ENCODE results near the gene UTF1. TPM values are rescaled to one million over a fixed set of nuclear protein-coding genes. Genes with fewer than 3 reads are reported as not detected.

The UTF1 gene
- polyA plus RNA-seq, 3 donors: 0.14 to 0.48 (median 0.24) TPM

GRCh38 chr10:133261726-133262325 is 31.8 kb downstream of the UTF1 start:
- Mint-ChIP-seq H3K9me3 (no peaks in the 10 kb centered on the region), H3K4me3 (peak overlapping the region; percentile 46 to 56), H3K27ac (peak overlapping the region; percentile 68 to 99 (median 96)), H3K27me3 (ENCODE audit: low read depth in 3 of 3) (peaks cover 0 to 6% (median 1%) of the 10 kb centered on the region in 3 donors), H3K36me3 (peaks cover 23 to 37% of the 10 kb centered on the region in 2 donors), H3K4me1 (peaks cover 79% of the 10 kb centered on the region)
- TF ChIP-seq CTCF (IDR thresholded peaks at IDR 0.05): no peak
- H4K20me1 ChIP-seq (ENCODE audit: insufficient read depth, low read length): peaks cover 4% of the 10 kb centered on the region
- H3K4me1 ChIP-seq (ENCODE audit: control insufficient read depth in 1 of 2, insufficient read depth in 2 of 2, low read length in 2 of 2): peaks cover 84 to 92% of the 10 kb centered on the region in 2 donors
- H3K27ac ChIP-seq (ENCODE audit: low read depth in 1 of 2, low read length in 2 of 2): peak overlapping the region; percentile 77 to 91
- peaks cover 15 to 29% of the 10 kb centered on the region in 2 donors for H3K36me3 ChIP-seq (replicated peaks in 1 of 2; ENCODE audit: control insufficient read depth in 1 of 2, insufficient read depth in 2 of 2, low read length in 2 of 2)
- H3K4me3 ChIP-seq (replicated peaks in 1 of 3; ENCODE audit: low read depth in 2 of 3, low read length in 3 of 3): peak overlapping the region; percentile 33 to 79 (median 40)
- under 1% methylated on average over 56 of the region's 79 CpGs for WGBS (ENCODE audit: insufficient coverage)
- intact Hi-C loops (cut with micrococcal nuclease): loop anchor here in 1 of 2 donors (5.0 kb wide), 1 partner anchor 45 kb away; the partner anchor contains the start of genes TUBGCP2 and ZNF511
- peak; percentile 81 to 89 (median 89) for DNase-seq
- no peaks in the 10 kb centered on the region for H3K9me3 ChIP-seq (replicated peaks in 1 of 2; ENCODE audit: control insufficient read depth in 1 of 2, insufficient read depth in 1 of 2, low read length in 2 of 2)
- H3K4me2 ChIP-seq (replicated peaks; ENCODE audit: extremely low read depth, low read length, poor library complexity, severe bottlenecking): peak overlapping the region; percentile 79
- H3K9ac ChIP-seq (ENCODE audit: insufficient read depth, low read length, poor library complexity, severe bottlenecking): peak overlapping the region; percentile 82
- peak overlapping the region; percentile 57 for H2AFZ ChIP-seq (ENCODE audit: insufficient read depth, low read depth, low read length, poor library complexity, severe bottlenecking)
- H3K79me2 ChIP-seq (ENCODE audit: insufficient read depth, low read length): no peaks in the 10 kb centered on the region
- no peaks in the 10 kb centered on the region for H3K27me3 ChIP-seq (ENCODE audit: control insufficient read depth in 2 of 2, insufficient read depth in 2 of 2, low read length in 2 of 2)

- H3K79me2 ChIP-seq (ENCODE audit: insufficient read depth, low read length): no peaks in the 10 kb centered on the region
- intact Hi-C loops (cut with micrococcal nuclease): loop anchor here in 1 of 2 donors (5.0 kb wide), 1 partner anchor 45 kb away; the partner anchor contains the start of genes TUBGCP2 and ZNF511
- 95% methylated on average over 14 of the region's 14 CpGs for WGBS (ENCODE audit: insufficient coverage)
- no peak overlapping the region for H2AFZ ChIP-seq (ENCODE audit: insufficient read depth, low read depth, low read length, poor library complexity, severe bottlenecking)
- peaks cover 12% of the 10 kb centered on the region for H4K20me1 ChIP-seq (ENCODE audit: insufficient read depth, low read length)
- no peaks in the 10 kb centered on the region for H3K27me3 ChIP-seq (ENCODE audit: control insufficient read depth in 2 of 2, insufficient read depth in 2 of 2, low read length in 2 of 2)
- H3K9me3 ChIP-seq (replicated peaks in 1 of 2; ENCODE audit: control insufficient read depth in 1 of 2, insufficient read depth in 1 of 2, low read length in 2 of 2): no peaks in the 10 kb centered on the region
- H3K27ac ChIP-seq (ENCODE audit: low read depth in 1 of 2, low read length in 2 of 2): peak overlapping the region; percentile 31 to 74
- Mint-ChIP-seq H3K4me1 (peaks cover 70% of the 10 kb centered on the region), H3K9me3 (no peaks in the 10 kb centered on the region), H3K27ac (peak overlapping the region in 6 of 7 donors; percentile 81 to 94 (median 90)), H3K27me3 (ENCODE audit: low read depth in 3 of 3) (peaks cover 0 to 5% (median 1%) of the 10 kb centered on the region in 3 donors), H3K36me3 (peaks cover 23 to 46% of the 10 kb centered on the region in 2 donors), H3K4me3 (no peak overlapping the region)
- H3K9ac ChIP-seq (ENCODE audit: insufficient read depth, low read length, poor library complexity, severe bottlenecking): no peak overlapping the region
- TF ChIP-seq CTCF (IDR thresholded peaks at IDR 0.05): no peak
- peak overlapping the region; percentile 30 for H3K4me2 ChIP-seq (replicated peaks; ENCODE audit: extremely low read depth, low read length, poor library complexity, severe bottlenecking)
- H3K4me3 ChIP-seq (replicated peaks in 1 of 3; ENCODE audit: low read depth in 2 of 3, low read length in 3 of 3): peak overlapping the region in 1 of 3 experiments; percentile 16
- peaks cover 75 to 83% of the 10 kb centered on the region in 2 donors for H3K4me1 ChIP-seq (ENCODE audit: control insufficient read depth in 1 of 2, insufficient read depth in 2 of 2, low read length in 2 of 2)
- no peak for DNase-seq
- H3K36me3 ChIP-seq (replicated peaks in 1 of 2; ENCODE audit: control insufficient read depth in 1 of 2, insufficient read depth in 2 of 2, low read length in 2 of 2): peaks cover 24 to 38% of the 10 kb centered on the region in 2 donors
These were observed 32.7 kb downstream of the UTF1 start for GRCh38 chr10:133262696-133263095.

Measured in CD14-positive monocyte (primary cell).